HEK293 (cell line): ENCODE results near the gene IGFBP2.

Source experiments
- CTCF ChIP-seq: fragments of 450-650 bp; formaldehyde crosslinking; IDR thresholded peaks from 2 replicates; pipeline ENCODE4 v1.5.1; 2016; ENCODE audit warnings: missing biosample characterization, missing genetic modification characterization
- REPIN1 ChIP-seq: fragments of 450-650 bp; formaldehyde crosslinking; IDR thresholded peaks from 2 replicates; pipeline ENCODE4 v1.5.1; 2017; ENCODE audit warnings: missing biosample characterization, missing genetic modification characterization, low read depth
- ZEB2 ChIP-seq: fragments of 450-650 bp; formaldehyde crosslinking; IDR thresholded peaks from 2 replicates; pipeline ENCODE4 v1.5.1; 2016; ENCODE audit warnings: missing biosample characterization, missing genetic modification characterization
- ZNF174 ChIP-seq: fragments of 450-650 bp; formaldehyde crosslinking; IDR thresholded peaks from 2 replicates; pipeline ENCODE4 v1.5.0; 2017; ENCODE audit warnings: missing biosample characterization, mild to moderate bottlenecking, missing genetic modification characterization
- ZNF280D ChIP-seq: fragments of 450-650 bp; formaldehyde crosslinking; IDR thresholded peaks from 2 replicates; pipeline ENCODE4 v1.5.1; 2016; ENCODE audit warnings: missing biosample characterization, missing genetic modification characterization
- ZNF335 ChIP-seq: fragments of 450-650 bp; formaldehyde crosslinking; conservative IDR thresholded peaks from 2 replicates; pipeline ENCODE4 v1.5.1; 2016; ENCODE audit warnings: missing biosample characterization, missing genetic modification characterization
- ZNF48 ChIP-seq: fragments of 450-650 bp; formaldehyde crosslinking; IDR thresholded peaks from 2 replicates; pipeline ENCODE4 v1.5.1; 2016; ENCODE audit warnings: missing biosample characterization, missing genetic modification characterization
- TF ChIP-seq, protein P1 (sequence below): fragments of 450-650 bp; formaldehyde crosslinking; IDR thresholded peaks from 2 replicates; pipeline ENCODE4 v1.5.1; 2016; ENCODE audit warnings: missing biosample characterization, missing genetic modification characterization

DNA sequence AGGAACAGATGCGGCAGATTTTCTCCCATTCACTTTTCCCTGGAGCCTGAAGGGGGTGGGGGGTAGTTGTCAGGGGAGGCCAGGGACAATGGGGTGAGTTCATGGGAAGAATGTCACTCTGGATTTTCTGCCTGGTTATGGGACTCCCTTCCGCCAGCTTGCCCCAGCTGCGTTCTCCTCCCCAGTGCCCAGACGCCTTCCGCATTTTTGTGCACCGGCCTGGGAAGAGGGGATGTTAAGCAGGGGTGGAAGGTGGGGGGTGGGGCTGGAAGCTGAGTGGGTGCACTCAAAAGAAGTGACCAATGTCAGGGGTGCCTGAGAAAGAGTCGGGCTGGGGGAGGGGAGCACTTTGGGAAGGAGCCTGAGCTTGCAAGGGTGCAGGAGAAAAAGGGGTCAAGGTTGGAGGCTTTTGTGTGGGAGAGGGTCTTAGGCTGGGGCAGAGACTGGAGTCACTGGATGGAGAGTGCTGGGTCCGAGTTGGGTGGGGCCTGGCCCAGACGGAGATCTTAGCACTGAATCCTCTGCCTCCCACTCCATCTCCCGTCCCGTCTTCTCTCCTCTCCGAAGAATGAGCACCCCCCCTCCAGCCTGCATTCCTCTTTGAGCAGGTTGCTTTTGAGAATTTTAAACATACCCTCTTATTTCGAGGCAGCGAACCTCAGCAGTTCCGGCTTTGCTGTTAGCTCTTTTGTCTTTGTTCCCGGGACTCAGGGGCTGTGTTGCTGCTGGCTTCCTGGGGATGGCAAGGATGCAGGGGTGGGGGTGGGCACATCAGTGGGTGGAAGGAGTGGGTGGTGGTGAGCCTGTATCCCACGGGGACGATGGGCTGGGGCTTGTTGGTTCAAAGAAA is 2.7 kb downstream of the IGFBP2 start:
- no peak for TF ChIP-seq ZNF174 (tag by site-specific recombination)
- TF ChIP-seq ZEB2, result no peak
- TF ChIP-seq CTCF (tag by site-specific recombination), result no peak
- TF ChIP-seq REPIN1 (tag by site-specific recombination), result no peak
- TF ChIP-seq, protein P1, sequence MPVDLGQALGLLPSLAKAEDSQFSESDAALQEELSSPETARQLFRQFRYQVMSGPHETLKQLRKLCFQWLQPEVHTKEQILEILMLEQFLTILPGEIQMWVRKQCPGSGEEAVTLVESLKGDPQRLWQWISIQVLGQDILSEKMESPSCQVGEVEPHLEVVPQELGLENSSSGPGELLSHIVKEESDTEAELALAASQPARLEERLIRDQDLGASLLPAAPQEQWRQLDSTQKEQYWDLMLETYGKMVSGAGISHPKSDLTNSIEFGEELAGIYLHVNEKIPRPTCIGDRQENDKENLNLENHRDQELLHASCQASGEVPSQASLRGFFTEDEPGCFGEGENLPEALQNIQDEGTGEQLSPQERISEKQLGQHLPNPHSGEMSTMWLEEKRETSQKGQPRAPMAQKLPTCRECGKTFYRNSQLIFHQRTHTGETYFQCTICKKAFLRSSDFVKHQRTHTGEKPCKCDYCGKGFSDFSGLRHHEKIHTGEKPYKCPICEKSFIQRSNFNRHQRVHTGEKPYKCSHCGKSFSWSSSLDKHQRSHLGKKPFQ (tag by site-specific recombination), result no peak
- no peak for TF ChIP-seq ZNF48 (tag by site-specific recombination)
- TF ChIP-seq ZNF280D (tag by site-specific recombination), result no peak
- no peak for TF ChIP-seq ZNF335 (tag by site-specific recombination)
